Left cardiac atrium (tissue), 4 donors: ENCODE data around the gene GNB1. TPM values are rescaled to one million over a fixed set of nuclear protein-coding genes. Genes with fewer than 3 reads are reported as not detected.

ENCODE experiments used
- ATAC-seq, 2 donors: fragments of 200-7000 bp; cut with Tn5 transposase; one replicate each; pipeline ENCODE4 v1.9.1; 2020; ENCODE audit warnings: mild to moderate bottlenecking in 2 of 2, moderate library complexity in 2 of 2
- DNase-seq: peaks from one replicate; pipeline ENCODE4 v3.0.0-alpha.2; 2020
- intact Hi-C, 2 donors: fragments of 100-400 bp; cut with DNase I; formaldehyde crosslinking; loops; one replicate each; pipeline versions ENCODE4 v1.14.1 to v1.15.1; 2022 to 2023
- total RNA-seq, 2 donors: library from RNA; stranded (reverse); fragmentation: NEBNext Ultra II Directional; extraction: Animal tissue kit (Norgen Biotek cat#: 25700); gene quantifications; one replicate each; pipeline ENCODE4 v1.2.1, GENCODE V29; 2021
- donor health status: DM: no; HTN: yes; CAD: no.
- donor health status: DM: no; HTN: yes; CAD: no; lungs with severe emphysema.
- donor health status: DM: yes; HTN: yes; CAD: no.
- donor health status: Dilated cardiomyopathy.

Gene GNB1
- total RNA-seq, 2 donors from 2014 or later = 188 to 206 TPM

- ATAC-seq (no peak), DNase-seq (no peak)
- intact Hi-C loops = no loop called here
Observed at GRCh38 chr1:1914101-1914970, 23.4 kb upstream of the GNB1 start.

- DNase-seq = no peak
- ATAC-seq = no peak
- intact Hi-C loops = no loop called here
Observed at GRCh38 chr1:1911350-1912041, 20.6 kb upstream of the GNB1 start.

GRCh38 chr1:1910651-1911331 is 19.9 kb upstream of the GNB1 start:
- DNase-seq (peak; percentile 29), ATAC-seq (no peak)
- intact Hi-C loops = no loop called here

- DNase-seq (peak; percentile 18), ATAC-seq (no peak)
- intact Hi-C loops = no loop called here
Observed at GRCh38 chr1:1910033-1910465, 19.2 kb upstream of the GNB1 start.

- ATAC-seq = no peak
- intact Hi-C loops = loop anchor here (10.0 kb wide), 1 partner anchor 124 kb away; no protein-coding TSS in a partner anchor
Observed at GRCh38 chr1:1908506-1908791, 17.6 kb upstream of the GNB1 start.

GRCh38 chr1:1907098-1907736 is 16.3 kb upstream of the GNB1 start:
- ATAC-seq = no peak
- DNase-seq = no peak
- intact Hi-C loops = loop anchor here (10.0 kb wide), 1 partner anchor 122 kb away; no protein-coding TSS in a partner anchor

More at GRCh38 chr1:1908506-1908791, 17.6 kb upstream of the GNB1 start:
- no peak for DNase-seq

GRCh38 chr1:1906185-1907097 is 15.6 kb upstream of the GNB1 start:
- DNase-seq (peak; percentile 90), ATAC-seq (peak; percentile 61 to 67)
- intact Hi-C loops = loop anchor here (10.0 kb wide), 1 partner anchor 122 kb away; no protein-coding TSS in a partner anchor

- ATAC-seq = no peak
- intact Hi-C loops = loop anchor here (10.0 kb wide), 1 partner anchor 118 kb away; no protein-coding TSS in a partner anchor
- no peak for DNase-seq
Observed at GRCh38 chr1:1903224-1903623, 12.3 kb upstream of the GNB1 start.

GRCh38 chr1:1901641-1902294 is 10.9 kb upstream of the GNB1 start:
- no peak for ATAC-seq
- intact Hi-C loops = loop anchor here (10.0 kb wide), 1 partner anchor 117 kb away; no protein-coding TSS in a partner anchor
- DNase-seq = no peak

- DNase-seq = no peak
- no peak for ATAC-seq
- intact Hi-C loops = loop anchor here (10.0 kb wide), 1 partner anchor 116 kb away; no protein-coding TSS in a partner anchor
Observed at GRCh38 chr1:1900883-1901640, 10.2 kb upstream of the GNB1 start.

- no peak for ATAC-seq
- intact Hi-C loops = loop anchor here (10.0 kb wide), 1 partner anchor 115 kb away; no protein-coding TSS in a partner anchor
- no peak for DNase-seq
Observed at GRCh38 chr1:1899967-1900327, 9.1 kb upstream of the GNB1 start.

- intact Hi-C loops = no loop called here
- no peak for ATAC-seq
- DNase-seq = no peak
Observed at GRCh38 chr1:1899266-1899966, 8.5 kb upstream of the GNB1 start.

- ATAC-seq (no peak), DNase-seq (no peak)
- intact Hi-C loops = no loop called here
Observed at GRCh38 chr1:1898246-1898933, 7.5 kb upstream of the GNB1 start.

GRCh38 chr1:1895456-1896336 is 4.8 kb upstream of the GNB1 start:
- intact Hi-C loops = no loop called here
- ATAC-seq (no peak), DNase-seq (no peak)

GRCh38 chr1:1895060-1895418 is 4.2 kb upstream of the GNB1 start:
- DNase-seq (no peak), ATAC-seq (no peak)
- intact Hi-C loops = no loop called here
